Measurements from ENCODE around the gene RPL23.

RPL23 gene

DNA sequence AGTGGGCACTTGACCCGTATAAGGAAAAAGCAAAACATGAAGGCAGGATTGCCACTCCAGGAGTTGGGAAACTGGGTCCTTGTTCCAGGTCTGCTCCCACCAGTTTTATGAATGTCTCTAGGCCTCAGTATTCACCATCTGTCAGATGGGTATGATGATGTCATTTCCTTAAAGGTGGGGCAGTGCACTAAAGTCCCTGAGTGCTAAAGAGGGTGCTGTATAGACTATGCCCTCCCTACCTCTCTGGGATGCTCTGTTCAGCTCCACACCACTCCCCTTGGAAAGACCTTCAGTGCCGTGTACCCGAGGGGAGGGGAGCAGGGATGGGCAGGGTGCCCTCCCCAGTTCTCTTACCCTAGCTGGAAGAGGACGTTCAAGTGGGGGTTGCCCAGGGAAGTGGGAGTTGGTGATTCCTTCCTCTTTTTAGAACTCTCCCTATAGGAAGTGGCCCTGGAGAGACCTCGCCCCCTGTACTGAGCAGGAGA, 18.5 kb upstream of the RPL23 start:
- TF ChIP-seq, protein P1, sequence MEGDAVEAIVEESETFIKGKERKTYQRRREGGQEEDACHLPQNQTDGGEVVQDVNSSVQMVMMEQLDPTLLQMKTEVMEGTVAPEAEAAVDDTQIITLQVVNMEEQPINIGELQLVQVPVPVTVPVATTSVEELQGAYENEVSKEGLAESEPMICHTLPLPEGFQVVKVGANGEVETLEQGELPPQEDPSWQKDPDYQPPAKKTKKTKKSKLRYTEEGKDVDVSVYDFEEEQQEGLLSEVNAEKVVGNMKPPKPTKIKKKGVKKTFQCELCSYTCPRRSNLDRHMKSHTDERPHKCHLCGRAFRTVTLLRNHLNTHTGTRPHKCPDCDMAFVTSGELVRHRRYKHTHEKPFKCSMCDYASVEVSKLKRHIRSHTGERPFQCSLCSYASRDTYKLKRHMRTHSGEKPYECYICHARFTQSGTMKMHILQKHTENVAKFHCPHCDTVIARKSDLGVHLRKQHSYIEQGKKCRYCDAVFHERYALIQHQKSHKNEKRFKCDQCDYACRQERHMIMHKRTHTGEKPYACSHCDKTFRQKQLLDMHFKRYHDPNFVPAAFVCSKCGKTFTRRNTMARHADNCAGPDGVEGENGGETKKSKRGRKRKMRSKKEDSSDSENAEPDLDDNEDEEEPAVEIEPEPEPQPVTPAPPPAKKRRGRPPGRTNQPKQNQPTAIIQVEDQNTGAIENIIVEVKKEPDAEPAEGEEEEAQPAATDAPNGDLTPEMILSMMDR (IDR thresholded peaks at IDR 0.05; ENCODE audit: control insufficient read depth, insufficient read depth, low read depth, low read length, missing control alignments), result no peak
- H3K4me3 ChIP-seq (ENCODE audit: control insufficient read depth, low read depth, low read length), result peak overlapping the region; percentile 99
- no peak for DNase-seq (ENCODE audit: low read depth)

- TF ChIP-seq, protein P1 (IDR thresholded peaks at IDR 0.05; ENCODE audit: control insufficient read depth, insufficient read depth, low read depth, low read length, missing control alignments), result no peak
- DNase-seq (ENCODE audit: low read depth), result no peak
- peak overlapping the region; percentile 99 for H3K4me3 ChIP-seq (ENCODE audit: control insufficient read depth, low read depth, low read length)
These were observed 17.9 kb upstream of the RPL23 start for GRCh38 chr17:38871247-38872015.

GRCh38 chr17:38870259-38871165, 17.0 kb upstream of the RPL23 start:
- TF ChIP-seq, protein P1 (IDR thresholded peaks at IDR 0.05; ENCODE audit: control insufficient read depth, insufficient read depth, low read depth, low read length, missing control alignments), result no peak
- peak overlapping the region; percentile 99 for H3K4me3 ChIP-seq (ENCODE audit: control insufficient read depth, low read depth, low read length)
- no peak for DNase-seq (ENCODE audit: low read depth)

DNA sequence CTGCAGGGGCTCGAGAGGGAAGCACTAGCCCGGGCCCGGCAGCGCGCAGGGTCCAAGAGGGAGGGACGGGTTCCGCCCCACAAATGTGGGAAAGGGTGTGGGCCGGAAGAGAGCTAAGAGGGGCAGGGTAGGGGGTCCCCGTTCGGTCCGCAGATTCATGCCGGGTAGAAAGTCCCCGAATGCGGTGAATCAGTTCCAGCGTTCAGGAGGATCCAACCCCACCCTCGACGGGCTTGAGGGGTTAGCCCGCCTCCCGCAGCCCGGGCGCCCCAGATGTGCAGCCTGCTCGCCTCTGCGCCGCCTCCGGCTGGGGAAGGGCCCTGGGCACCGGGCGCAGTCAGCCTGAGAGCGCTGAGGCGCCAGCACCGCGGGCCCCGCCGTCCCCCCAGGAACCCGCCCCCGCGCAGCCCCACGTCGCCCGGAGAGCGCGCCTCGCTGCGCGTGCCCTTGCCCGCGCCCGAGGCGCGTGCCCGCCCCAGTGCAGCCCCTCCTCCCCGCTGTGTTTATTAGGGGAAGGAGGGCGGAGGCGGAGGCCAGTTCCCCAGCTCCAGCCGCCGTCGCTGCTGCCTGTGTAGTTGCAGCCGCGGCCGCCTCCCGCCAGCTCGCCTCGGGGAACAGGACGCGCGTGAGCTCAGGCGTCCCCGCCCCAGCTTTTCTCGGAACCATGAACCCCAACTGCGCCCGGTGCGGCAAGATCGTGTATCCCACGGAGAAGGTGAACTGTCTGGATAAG, 16.2 kb upstream of the RPL23 start, which contains the start of gene LASP1:
TSS of gene LASP1 (plus strand) at position 533 of the 733 bp plus-strand sequence. CDS start at position 665, 132 bp downstream.
- TF ChIP-seq, protein P1 (IDR thresholded peaks at IDR 0.05; ENCODE audit: control insufficient read depth, insufficient read depth, low read depth, low read length, missing control alignments), result no peak
- peak; percentile 57 for DNase-seq (ENCODE audit: low read depth)
- peak within 1 kb of the TSS; percentile 99 for H3K4me3 ChIP-seq (ENCODE audit: control insufficient read depth, low read depth, low read length)

GRCh38 chr17:38868817-38869525, 15.4 kb upstream of the RPL23 start:
- DNase-seq (ENCODE audit: low read depth), result peak; percentile 66
- TF ChIP-seq, protein P1 (IDR thresholded peaks at IDR 0.05; ENCODE audit: control insufficient read depth, insufficient read depth, low read depth, low read length, missing control alignments), result peak; percentile 39

More at GRCh38 chr17:38868817-38869525, 15.4 kb upstream of the RPL23 start:
- peak overlapping the region; percentile 62 for H3K4me3 ChIP-seq (ENCODE audit: control insufficient read depth, low read depth, low read length)

All from AG09309 (cell line).